Measurements from ENCODE around the gene SMIM21. TPM values are rescaled to one million over a fixed set of nuclear protein-coding genes. Genes with fewer than 3 reads are reported as not detected.

Gene SMIM21
- total RNA-seq, 1 donor from 2014 or later: not detected

DNA sequence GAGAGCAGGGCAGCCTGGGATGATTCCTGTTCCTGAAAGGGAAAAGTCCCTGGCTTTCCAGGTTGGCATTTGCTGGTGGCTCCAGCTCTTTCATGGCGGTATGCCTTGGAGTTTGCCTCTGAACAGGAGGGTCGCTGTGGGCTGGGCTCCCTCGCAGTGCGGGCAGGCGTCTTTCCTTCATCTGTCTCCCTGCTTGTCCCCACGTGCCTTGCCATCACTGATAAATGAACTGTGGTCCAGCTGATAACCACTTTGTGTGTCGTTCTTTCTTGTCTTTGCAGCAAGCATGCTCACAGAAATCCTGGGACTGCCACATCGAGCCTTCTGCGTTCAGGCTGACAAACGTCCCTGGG, 35.3 kb downstream of the SMIM21 start:
- H3K4me3 Mint-ChIP-seq (ENCODE audit: unreplicated experiment): no peak overlapping the region
- no peaks in the 10 kb centered on the region for H3K9me3 Mint-ChIP-seq (ENCODE audit: low read depth)
- H3K27me3 Mint-ChIP-seq (ENCODE audit: low read depth): peaks cover 13% of the 10 kb centered on the region
- no peaks in the 10 kb centered on the region for H3K4me1 Mint-ChIP-seq (ENCODE audit: low read depth)
- no peak for DNase-seq (ENCODE audit: low spot score)
- H3K36me3 Mint-ChIP-seq (ENCODE audit: low read depth): no peaks in the 10 kb centered on the region
- TF ChIP-seq, protein P1, sequence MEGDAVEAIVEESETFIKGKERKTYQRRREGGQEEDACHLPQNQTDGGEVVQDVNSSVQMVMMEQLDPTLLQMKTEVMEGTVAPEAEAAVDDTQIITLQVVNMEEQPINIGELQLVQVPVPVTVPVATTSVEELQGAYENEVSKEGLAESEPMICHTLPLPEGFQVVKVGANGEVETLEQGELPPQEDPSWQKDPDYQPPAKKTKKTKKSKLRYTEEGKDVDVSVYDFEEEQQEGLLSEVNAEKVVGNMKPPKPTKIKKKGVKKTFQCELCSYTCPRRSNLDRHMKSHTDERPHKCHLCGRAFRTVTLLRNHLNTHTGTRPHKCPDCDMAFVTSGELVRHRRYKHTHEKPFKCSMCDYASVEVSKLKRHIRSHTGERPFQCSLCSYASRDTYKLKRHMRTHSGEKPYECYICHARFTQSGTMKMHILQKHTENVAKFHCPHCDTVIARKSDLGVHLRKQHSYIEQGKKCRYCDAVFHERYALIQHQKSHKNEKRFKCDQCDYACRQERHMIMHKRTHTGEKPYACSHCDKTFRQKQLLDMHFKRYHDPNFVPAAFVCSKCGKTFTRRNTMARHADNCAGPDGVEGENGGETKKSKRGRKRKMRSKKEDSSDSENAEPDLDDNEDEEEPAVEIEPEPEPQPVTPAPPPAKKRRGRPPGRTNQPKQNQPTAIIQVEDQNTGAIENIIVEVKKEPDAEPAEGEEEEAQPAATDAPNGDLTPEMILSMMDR (IDR thresholded peaks at IDR 0.05): no peak
- no peak overlapping the region for H3K27ac Mint-ChIP-seq (ENCODE audit: unreplicated experiment)

DNA sequence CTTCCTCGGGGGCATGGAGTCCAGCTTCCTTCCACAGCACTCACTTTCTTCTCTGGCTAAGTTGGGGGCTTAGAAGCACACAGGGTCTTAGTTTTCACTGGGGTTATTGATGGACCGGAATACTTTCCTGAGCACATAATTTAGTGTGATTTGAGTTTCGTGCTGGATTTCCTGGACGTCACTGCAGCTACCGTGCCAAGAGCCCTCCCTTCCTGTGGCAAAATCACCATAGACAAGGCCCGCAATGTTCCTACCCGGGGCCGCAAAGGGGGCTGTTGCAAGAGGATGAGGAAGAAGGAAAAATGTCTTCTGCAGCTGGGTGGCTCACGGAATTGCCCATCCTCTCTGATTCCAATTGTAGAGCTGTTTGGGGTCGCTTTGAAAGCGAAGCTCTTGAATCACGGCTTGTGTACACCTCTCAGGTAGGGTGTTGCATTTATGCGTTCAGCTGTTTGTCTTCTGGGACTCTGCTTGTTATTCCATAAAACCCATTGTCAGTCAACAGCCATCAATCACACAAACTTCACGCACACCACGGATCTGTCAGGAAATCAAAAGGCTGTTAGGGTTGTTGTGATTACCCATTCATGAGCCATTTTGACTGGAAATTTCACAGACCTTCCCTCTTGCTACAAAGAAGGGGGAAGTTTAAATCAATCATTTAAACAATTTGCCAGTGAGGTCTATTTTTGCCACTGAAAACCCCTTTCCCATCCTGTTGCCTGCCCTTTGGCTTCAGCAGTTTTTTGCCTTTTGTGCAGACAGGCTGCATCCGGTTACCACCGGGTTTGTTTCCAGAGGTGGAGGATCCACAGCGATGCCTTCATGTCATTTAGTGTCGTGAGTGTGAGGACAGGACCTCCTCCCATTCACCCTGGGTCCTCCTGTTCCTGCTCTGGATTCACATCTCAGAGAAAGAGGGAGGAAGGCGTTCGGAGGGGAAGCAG, 36.0 kb downstream of the SMIM21 start:
- Mint-ChIP-seq H3K4me1 (ENCODE audit: low read depth) (no peaks in the 10 kb centered on the region), H3K27ac (ENCODE audit: unreplicated experiment) (no peak overlapping the region)

DNA sequence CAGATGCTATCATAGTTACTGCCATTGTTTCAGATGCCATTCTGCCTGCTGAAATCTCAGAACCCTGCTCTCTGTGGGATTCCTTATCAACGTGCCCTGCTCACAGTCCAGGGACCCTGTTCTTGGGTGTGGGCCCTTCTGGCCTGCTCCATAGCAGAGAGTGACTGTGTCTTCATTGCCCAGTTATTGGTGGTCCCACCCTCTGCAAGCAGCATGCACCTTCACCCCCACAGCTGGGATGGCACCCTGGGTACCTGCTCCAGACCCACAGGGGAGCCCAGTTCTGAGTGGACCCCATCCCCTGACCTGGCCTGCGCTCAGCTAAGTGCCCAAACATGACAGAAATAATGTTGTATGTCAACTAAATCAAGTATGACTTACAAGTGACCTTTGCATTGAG, 36.6 kb downstream of the SMIM21 start:
- Mint-ChIP-seq H3K4me3 (ENCODE audit: unreplicated experiment) (no peak overlapping the region), H3K27ac (ENCODE audit: unreplicated experiment) (no peak overlapping the region), H3K9me3 (ENCODE audit: low read depth) (no peaks in the 10 kb centered on the region), H3K36me3 (ENCODE audit: low read depth) (no peaks in the 10 kb centered on the region), H3K27me3 (ENCODE audit: low read depth) (peaks cover 13% of the 10 kb centered on the region), H3K4me1 (ENCODE audit: low read depth) (no peaks in the 10 kb centered on the region)
- DNase-seq (ENCODE audit: low spot score): no peak
- TF ChIP-seq, protein P1 (IDR thresholded peaks at IDR 0.05): no peak

More for the DNA sequence above, 36.0 kb downstream of the SMIM21 start:
- Mint-ChIP-seq H3K4me3 (ENCODE audit: unreplicated experiment) (no peak overlapping the region), H3K9me3 (ENCODE audit: low read depth) (no peaks in the 10 kb centered on the region), H3K27me3 (ENCODE audit: low read depth) (peaks cover 13% of the 10 kb centered on the region), H3K36me3 (ENCODE audit: low read depth) (no peaks in the 10 kb centered on the region)
- TF ChIP-seq, protein P1 (IDR thresholded peaks at IDR 0.05): no peak
- DNase-seq (ENCODE audit: low spot score): no peak

DNA sequence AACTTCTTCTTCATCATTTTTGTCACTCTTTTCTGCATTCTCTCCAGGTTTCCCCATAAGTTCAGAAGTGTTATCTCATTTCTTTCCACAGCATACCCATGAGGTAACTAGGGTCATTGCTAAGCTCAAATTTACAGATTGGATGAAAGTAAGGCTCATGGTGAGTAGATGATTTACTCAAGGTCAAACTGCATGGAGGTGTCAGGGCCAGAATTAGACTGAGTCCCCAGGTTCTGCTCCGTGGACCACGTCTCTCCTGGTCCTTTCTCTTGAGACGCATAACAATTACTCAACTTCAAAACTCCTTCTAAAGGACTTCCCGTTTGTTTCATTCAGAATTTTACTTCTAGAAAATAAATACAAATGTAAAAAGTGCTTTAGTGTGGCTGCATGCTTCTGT, 43.4 kb downstream of the SMIM21 start:
- no peak for DNase-seq (ENCODE audit: low spot score)
- TF ChIP-seq, protein P1 (IDR thresholded peaks at IDR 0.05): no peak
- Mint-ChIP-seq H3K4me1 (ENCODE audit: low read depth) (no peaks in the 10 kb centered on the region), H3K9me3 (ENCODE audit: low read depth) (peaks cover 4% of the 10 kb centered on the region), H3K4me3 (ENCODE audit: unreplicated experiment) (no peak overlapping the region), H3K27ac (ENCODE audit: unreplicated experiment) (no peak overlapping the region), H3K36me3 (ENCODE audit: low read depth) (no peaks in the 10 kb centered on the region), H3K27me3 (ENCODE audit: low read depth) (peaks cover 32% of the 10 kb centered on the region)

DNA sequence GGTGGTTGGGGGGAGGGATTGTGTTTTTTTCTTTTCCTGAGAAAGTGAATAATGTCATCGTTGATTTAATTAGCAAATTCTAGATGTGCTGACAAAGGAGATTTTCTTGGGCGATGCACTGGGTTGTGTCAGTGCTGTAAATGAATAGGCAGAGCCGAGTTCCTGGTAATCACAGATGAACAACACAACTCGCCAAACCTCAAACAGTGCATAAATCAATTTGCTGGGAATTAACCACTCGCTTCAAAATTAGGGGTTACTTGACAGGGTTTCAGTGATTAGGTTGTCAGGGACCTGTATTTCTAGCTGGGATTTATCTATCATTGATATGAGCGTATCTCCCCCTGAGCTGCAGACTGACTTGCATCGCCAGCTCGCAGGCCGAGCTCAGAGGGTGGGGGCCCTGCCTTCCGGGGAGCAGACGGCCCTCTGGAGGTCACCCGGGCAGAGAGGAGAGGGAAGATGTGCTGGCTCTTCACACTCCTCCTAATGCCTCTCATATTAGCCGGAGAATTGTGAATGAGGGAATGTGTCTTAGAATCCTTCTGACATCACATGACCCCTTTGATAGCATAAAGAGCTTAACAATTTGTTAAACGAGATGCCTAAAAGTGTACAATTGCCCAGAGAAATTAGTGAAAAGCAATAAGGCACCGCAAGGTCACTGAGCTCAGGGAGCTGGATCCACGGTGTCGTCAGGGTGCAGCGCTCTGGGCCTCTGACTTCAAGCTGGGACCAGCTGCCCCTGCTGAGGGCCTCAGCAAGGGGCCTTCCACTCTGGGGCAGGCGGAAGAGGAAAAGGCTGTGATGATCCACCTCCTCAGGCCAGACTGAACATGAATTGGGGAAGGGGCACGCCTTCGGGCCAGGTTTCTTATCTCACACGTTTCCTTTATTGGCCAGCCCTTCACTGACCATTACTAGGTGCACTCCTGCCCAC, 48.9 kb downstream of the SMIM21 start:
- TF ChIP-seq, protein P1 (IDR thresholded peaks at IDR 0.05): no peak
- Mint-ChIP-seq H3K4me1 (ENCODE audit: low read depth) (no peaks in the 10 kb centered on the region), H3K27ac (ENCODE audit: unreplicated experiment) (no peak overlapping the region), H3K9me3 (ENCODE audit: low read depth) (peaks cover 4% of the 10 kb centered on the region), H3K27me3 (ENCODE audit: low read depth) (peaks cover 25% of the 10 kb centered on the region), H3K36me3 (ENCODE audit: low read depth) (no peaks in the 10 kb centered on the region), H3K4me3 (ENCODE audit: unreplicated experiment) (no peak overlapping the region)
- no peak for DNase-seq (ENCODE audit: low spot score)
